OCI-LY7 (cell line): ENCODE data around the gene GPR89B. TPM values are rescaled to one million over a fixed set of nuclear protein-coding genes. Genes with fewer than 3 reads are reported as not detected.
"Not testable (repeated sequence)": the region's sequence is repeated elsewhere in the genome, so short reads cannot be mapped to it uniquely, and the experiment has no call there.

Experiments
- BruUV-seq: library from RNA; stranded (reverse); fragments of 400-500 nt; replicated peaks from 2 replicates; lab custom pipeline; 2021; lab: Mats Ljungman, UMichigan
- CTCF ChIA-PET: fragments of 300-600 bp; sonication (Branson Sonifier 250); formaldehyde crosslinking; loops from one replicate; lab custom pipeline; 2022; ENCODE audit warnings: antibody characterized with exemption; ENCODE audit not compliant: unreplicated experiment; lab: Charles Lee
- POLR2A ChIA-PET: fragments of 300-600 bp; sonication (Branson Sonifier 250); formaldehyde crosslinking; loops from one replicate; lab custom pipeline; 2022; ENCODE audit warnings: antibody characterized with exemption; lab: Charles Lee
- DNase-seq: peaks from one replicate; pipeline ENCODE4 v3.0.0-alpha.2; 2015; ENCODE audit warnings: low spot score
- H2AFZ ChIP-seq: fragments of 200-600 bp; sonication (generic), shearing (Covaris generic); 2 replicates; pipeline ENCODE4 v1.6.1; 2014; ENCODE audit warnings: mild to moderate bottlenecking, antibody characterized with exemption, low read length, moderate library complexity
- H3K27ac ChIP-seq: fragments of 200-600 bp; sonication (generic); 2 replicates; pipeline ENCODE4 v1.5.1; 2014; ENCODE audit warnings: mixed run types, low read depth, mild to moderate bottlenecking, moderate library complexity, low read length, inconsistent platforms; ENCODE audit not compliant: poor library complexity, severe bottlenecking
- H3K36me3 ChIP-seq: fragments of 200-600 bp; sonication (generic); 2 replicates; pipeline ENCODE4 v1.6.1; 2014; ENCODE audit warnings: mild to moderate bottlenecking, antibody characterized with exemption, low read length, moderate library complexity, mixed read lengths; ENCODE audit not compliant: insufficient read depth
- H3K4me1 ChIP-seq: fragments of 200-600 bp; sonication (generic); 2 replicates; pipeline ENCODE4 v1.5.1; 2014; ENCODE audit warnings: mild to moderate bottlenecking, low read length; ENCODE audit not compliant: insufficient read depth, poor library complexity, severe bottlenecking
- H3K4me2 ChIP-seq: fragments of 200-600 bp; sonication (generic); 2 replicates; pipeline ENCODE4 v1.6.1; 2014; ENCODE audit warnings: mild to moderate bottlenecking, low read length
- H3K4me3 ChIP-seq: fragments of 200-600 bp; sonication (generic); 2 replicates; pipeline ENCODE4 v1.5.1; 2014; ENCODE audit warnings: mild to moderate bottlenecking, low read depth, low read length; ENCODE audit not compliant: poor library complexity, severe bottlenecking
- H3K79me2 ChIP-seq: fragments of 200-600 bp; sonication (generic); 2 replicates; pipeline ENCODE4 v1.6.1; 2016; ENCODE audit warnings: low read depth, mild to moderate bottlenecking, low read length, moderate library complexity, mixed read lengths; ENCODE audit not compliant: insufficient read depth
- H3K9me2 ChIP-seq: fragments of 200-600 bp; sonication (generic); 2 replicates; pipeline ENCODE4 v1.6.1; 2016; ENCODE audit warnings: mild to moderate bottlenecking, low read length, mixed read lengths; ENCODE audit not compliant: insufficient read depth
- H3K9me3 ChIP-seq: fragments of 200-600 bp; sonication (generic); 2 replicates; pipeline ENCODE4 v1.6.1; 2014; ENCODE audit warnings: mild to moderate bottlenecking, mixed run types, low read length, mixed read lengths
- H4K20me1 ChIP-seq: fragments of 200-600 bp; sonication (generic); 2 replicates; pipeline ENCODE4 v1.6.1; 2014; ENCODE audit warnings: mild to moderate bottlenecking, antibody characterized with exemption, low read length, moderate library complexity, mixed read lengths; ENCODE audit not compliant: insufficient read depth
- CTCF ChIP-seq: fragments of 200-600 bp; sonication (generic); conservative IDR thresholded peaks from 2 replicates; pipeline ENCODE4 v1.5.1; 2014; ENCODE audit warnings: mild to moderate bottlenecking, antibody characterized with exemption, low read length, moderate library complexity, mixed read lengths
- EZH2phosphoT487 ChIP-seq: fragments of 200-600 bp; sonication (generic); IDR thresholded peaks from 2 replicates; pipeline ENCODE4 v1.6.1; 2018; ENCODE audit warnings: low read depth, borderline replicate concordance, mild to moderate bottlenecking, mixed run types, antibody characterized with exemption, low read length, moderate library complexity, mixed read lengths
- intact Hi-C: fragments of 100-400 bp; cut with micrococcal nuclease; formaldehyde crosslinking; loops from one replicate; pipeline ENCODE4 v1.10.0; 2022; ENCODE audit not compliant: unreplicated experiment
- total RNA-seq, 2 experiments: library from RNA; depleted of rRNA in 1 of 2; stranded (reverse); fragments of >200 nt in 1 of 2; shearing (Covaris generic) in 1 of 2; gene quantifications; 2 replicates each; pipeline ENCODE4 v1.2.3, GENCODE V29; 2014 to 2022

Gene GPR89B
- total RNA-seq, 2 experiments from 2014 or later, result 15.8 to 26.8 TPM

DNA sequence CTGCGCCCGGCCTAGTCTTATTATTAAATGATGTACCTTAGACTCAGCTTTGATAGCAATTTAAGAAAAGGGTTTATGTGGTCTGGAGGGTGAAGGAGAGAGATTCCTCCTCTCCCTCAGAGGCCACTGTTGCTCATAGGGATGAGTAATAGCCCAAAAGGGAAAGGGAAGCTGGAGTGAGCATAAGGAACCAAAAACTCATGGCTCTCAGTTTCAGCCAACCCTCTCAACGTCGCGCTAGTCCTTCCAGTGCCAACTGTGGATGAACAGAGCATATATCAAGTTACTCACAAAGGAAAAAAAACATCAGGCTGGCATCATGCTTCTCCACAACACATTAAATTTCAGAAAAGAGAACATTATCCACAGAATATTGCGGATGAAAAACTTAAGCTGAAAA, 8.3 kb upstream of the GPR89B start:
- H3K9me3 ChIP-seq, result no peaks in the 10 kb centered on the region
- no peak for TF ChIP-seq CTCF
- no peak for TF ChIP-seq EZH2phosphoT487
- H3K36me3 ChIP-seq, result no peaks in the 10 kb centered on the region
- ChIA-PET CTCF (no interaction called here), POLR2A (no interaction called here)
- no peak overlapping the region for H2AFZ ChIP-seq
- DNase-seq, result no peak
- H4K20me1 ChIP-seq, result no peaks in the 10 kb centered on the region
- no peak overlapping the region for H3K4me2 ChIP-seq
- H3K4me3 ChIP-seq, result no peak overlapping the region
- no TSS peak for BruUV-seq
- no peaks in the 10 kb centered on the region for H3K79me2 ChIP-seq
- H3K4me1 ChIP-seq, result no peaks in the 10 kb centered on the region
- H3K27ac ChIP-seq, result no peak overlapping the region
- intact Hi-C loops, result no loop called here
- no peaks in the 10 kb centered on the region for H3K9me2 ChIP-seq

DNA sequence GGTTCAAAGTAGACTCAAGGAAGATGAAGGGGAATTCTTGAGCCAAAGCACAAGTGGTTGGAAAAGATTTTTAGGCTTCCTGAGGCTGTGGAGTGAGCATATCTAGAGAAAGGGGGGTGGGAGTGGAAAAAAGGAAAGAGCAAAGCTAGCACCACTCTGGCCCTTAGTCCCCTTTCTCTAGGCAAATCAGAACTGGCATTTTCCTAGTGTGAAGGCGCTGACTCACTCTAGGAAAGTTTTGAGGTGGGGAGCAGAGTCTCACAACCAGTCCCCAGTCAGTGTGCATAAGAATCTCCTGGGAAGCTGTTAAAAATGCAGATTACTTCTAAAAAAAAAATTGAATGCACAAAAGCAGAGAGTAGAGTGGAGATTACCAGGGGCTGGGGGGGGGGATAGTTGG, 3.4 kb upstream of the GPR89B start:
- Histone ChIP-seq H3K79me2 (peaks cover 6% of the 10 kb centered on the region; the same call in 1 of the 2 replicates), H3K27ac (no peak overlapping the region), H3K4me1 (no peaks in the 10 kb centered on the region), H3K4me3 (no peak overlapping the region), H3K36me3 (no peaks in the 10 kb centered on the region), H4K20me1 (0 out of 2 replicates have a peak, but pooled peaks cover 5% of the 10 kb centered on the region), H3K9me3 (no peaks in the 10 kb centered on the region), H3K9me2 (no peaks in the 10 kb centered on the region), H3K4me2 (no peak overlapping the region), H2AFZ (no peak overlapping the region)
- intact Hi-C loops, result no loop called here
- POLR2A ChIA-PET, result no interaction called here
- no peak for DNase-seq
- no TSS peak for BruUV-seq
- CTCF ChIA-PET, result no interaction called here
- TF ChIP-seq EZH2phosphoT487 (no peak), CTCF (no peak)

- H3K9me2 ChIP-seq, POLR2A ChIA-PET, H3K9me3 ChIP-seq, H3K4me1 ChIP-seq, H3K4me2 ChIP-seq, H2AFZ ChIP-seq, CTCF ChIA-PET, H3K36me3 ChIP-seq, BruUV-seq, H3K4me3 ChIP-seq, intact Hi-C loops, DNase-seq, H3K27ac ChIP-seq, H4K20me1 ChIP-seq, H3K79me2 ChIP-seq: not testable (repeated sequence)
Observed at GRCh38 chr1:147927215-147927614, 1.0 kb upstream of the GPR89B start.

DNA sequence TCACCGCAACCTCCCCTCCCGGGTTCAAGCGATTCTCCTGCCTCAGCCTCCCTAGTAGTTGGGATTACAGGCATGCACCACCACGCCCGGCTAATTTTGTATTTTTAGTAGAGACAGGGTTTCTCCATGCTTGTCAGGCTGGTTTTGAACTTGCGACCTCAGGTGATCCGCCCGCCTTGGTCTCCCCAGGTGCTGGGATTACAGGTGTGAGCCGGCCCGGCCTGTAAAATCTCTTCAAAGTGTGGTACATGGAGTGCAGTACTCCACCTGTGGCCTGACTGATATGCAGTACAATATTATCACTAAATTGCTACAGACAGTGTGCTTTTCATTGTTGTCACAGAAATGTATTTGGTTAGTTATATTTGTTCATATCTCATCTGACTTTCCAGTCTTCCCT, 531 bp upstream of the GPR89B start:
- H3K27ac ChIP-seq, H3K36me3 ChIP-seq, CTCF ChIA-PET, H3K9me3 ChIP-seq, H3K4me1 ChIP-seq, H2AFZ ChIP-seq, H3K9me2 ChIP-seq, H3K79me2 ChIP-seq, H4K20me1 ChIP-seq, BruUV-seq, H3K4me2 ChIP-seq, DNase-seq, POLR2A ChIA-PET, intact Hi-C loops, H3K4me3 ChIP-seq: not testable (repeated sequence)

DNA sequence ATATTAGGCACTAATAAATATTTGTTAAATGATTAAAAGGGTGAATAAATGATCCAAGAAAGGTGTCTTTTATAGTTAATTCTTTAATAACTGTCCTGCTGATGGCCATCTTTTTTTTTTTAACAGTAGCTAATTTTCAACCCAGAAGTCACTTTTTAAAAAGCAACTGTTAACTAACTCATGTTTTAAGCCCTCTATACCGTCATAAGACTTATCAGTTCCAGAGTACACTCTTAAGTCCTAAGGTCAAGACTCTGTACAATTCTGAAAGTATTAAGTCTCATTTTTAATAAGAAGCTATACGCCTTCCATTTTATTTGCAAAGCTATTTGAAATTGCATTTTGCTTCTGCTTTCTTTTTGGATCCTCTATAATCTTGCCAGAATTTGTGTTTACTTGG, 2.9 kb downstream of the GPR89B start:
- POLR2A ChIA-PET, result interaction anchor here (0.7 kb wide), 1 partner anchor 414 kb away, joined by 4 read pairs; no protein-coding TSS in a partner anchor
- H3K9me2 ChIP-seq, H3K27ac ChIP-seq, H3K79me2 ChIP-seq, H2AFZ ChIP-seq, intact Hi-C loops, DNase-seq, BruUV-seq, H3K36me3 ChIP-seq, H4K20me1 ChIP-seq, CTCF ChIA-PET, H3K4me1 ChIP-seq, H3K9me3 ChIP-seq, H3K4me3 ChIP-seq, H3K4me2 ChIP-seq: not testable (repeated sequence)
